ENCODE data around the gene HARBI1.

- TF ChIP-seq ARNTL (CRISPR knock-in tag; IDR thresholded peaks at IDR 0.05; ENCODE audit: borderline replicate concordance, low read depth) (no peak), ZFP3 (CRISPR knock-in tag; IDR thresholded peaks at IDR 0.05) (no peak), OSR1 (CRISPR knock-in tag; IDR thresholded peaks at IDR 0.05) (no peak), ZC3H10 (CRISPR knock-in tag; IDR thresholded peaks at IDR 0.05) (no peak), TCF4 (CRISPR knock-in tag; IDR thresholded peaks at IDR 0.05; ENCODE audit: borderline replicate concordance) (no peak), RARB (CRISPR knock-in tag; IDR thresholded peaks at IDR 0.05) (no peak), PATZ1 (CRISPR knock-in tag; IDR thresholded peaks at IDR 0.05; ENCODE audit: borderline replicate concordance) (no peak)
Measured at GRCh38 chr11:46655631-46656030, 38.6 kb upstream of the HARBI1 start.

All from SK-N-SH treated with all-trans-retinoic acid at 6 μM for 48 hours (cell line).